AG04449 (cell line): Measurements from ENCODE around the gene ARHGAP33.
"Not testable (repeated sequence)": the region's sequence is repeated elsewhere in the genome, so short reads cannot be mapped to it uniquely, and the experiment has no call there.

Experiments
- CTCF ChIA-PET: fragments of 350-600 bp; formaldehyde crosslinking; extraction: SDS; loops from one replicate; lab custom pipeline; 2021; ENCODE audit warnings: antibody characterized with exemption; lab: Yijun Ruan, JAX
- POLR2A ChIA-PET: fragments of 400-600, 350-600 bp; formaldehyde crosslinking; extraction: SDS; loops from one replicate; lab custom pipeline; 2020; ENCODE audit warnings: antibody characterized with exemption, inconsistent platforms; lab: Yijun Ruan, JAX
- DNase-seq: peaks from one replicate; pipeline ENCODE4 v3.0.0-alpha.2; 2010; ENCODE audit warnings: low read depth, low spot score
- H3K4me3 ChIP-seq: 2 replicates; pipeline ENCODE4 v1.5.1; 2011; ENCODE audit warnings: low read depth, mild to moderate bottlenecking, control low read depth, low read length
- TF ChIP-seq, protein P1 (sequence below): IDR thresholded peaks from one replicate; pipeline ENCODE4 v1.5.1; 2011; ENCODE audit warnings: mild to moderate bottlenecking, moderate library complexity, low read length, control low read depth, inconsistent platforms; ENCODE audit not compliant: insufficient read depth; ENCODE audit errors: missing control alignments

ARHGAP33 gene

DNA sequence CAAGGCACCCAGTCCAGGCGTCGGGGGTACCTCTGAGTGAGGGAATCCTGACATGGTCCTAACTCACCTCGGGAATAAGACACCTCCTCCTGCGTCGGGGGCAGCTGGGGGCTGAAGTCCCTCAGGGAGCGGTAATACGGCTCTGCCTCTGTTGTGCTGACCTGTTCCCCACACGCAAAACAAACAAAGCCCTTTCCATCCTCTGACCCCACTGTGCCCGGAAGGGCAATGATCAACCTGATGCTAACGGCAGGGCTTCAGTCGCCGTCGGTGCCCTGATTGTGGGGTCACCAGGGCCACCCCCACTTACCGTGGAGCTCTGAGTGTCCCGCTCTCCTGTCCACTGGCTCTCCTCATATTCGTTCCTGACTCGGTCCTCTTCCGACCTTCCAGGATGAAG lies 55.6 kb downstream of the ARHGAP33 start:
- POLR2A ChIA-PET, result no interaction called here

DNA sequence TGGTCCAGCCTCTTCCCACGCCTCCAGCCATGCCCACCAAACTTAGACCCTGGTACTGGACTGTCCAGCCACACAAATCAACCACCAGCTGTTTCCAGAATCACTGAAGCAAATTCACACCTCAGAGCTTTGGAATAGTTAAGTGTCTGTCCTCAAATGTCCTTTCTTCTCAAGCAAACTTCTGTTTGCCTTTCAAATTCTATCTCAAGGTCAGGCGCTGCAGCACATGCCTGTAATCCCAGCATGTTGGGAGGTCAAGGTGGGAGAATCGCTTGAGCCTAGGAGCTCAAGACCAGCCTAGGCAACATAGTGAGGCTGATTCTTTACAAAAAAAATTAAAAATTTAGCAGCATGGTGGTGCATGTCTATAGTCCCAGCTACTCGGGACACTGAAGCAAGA lies 56.7 kb downstream of the ARHGAP33 start:
- ChIA-PET CTCF (no interaction called here), POLR2A (no interaction called here)
- DNase-seq, result no peak
- TF ChIP-seq, protein P1, sequence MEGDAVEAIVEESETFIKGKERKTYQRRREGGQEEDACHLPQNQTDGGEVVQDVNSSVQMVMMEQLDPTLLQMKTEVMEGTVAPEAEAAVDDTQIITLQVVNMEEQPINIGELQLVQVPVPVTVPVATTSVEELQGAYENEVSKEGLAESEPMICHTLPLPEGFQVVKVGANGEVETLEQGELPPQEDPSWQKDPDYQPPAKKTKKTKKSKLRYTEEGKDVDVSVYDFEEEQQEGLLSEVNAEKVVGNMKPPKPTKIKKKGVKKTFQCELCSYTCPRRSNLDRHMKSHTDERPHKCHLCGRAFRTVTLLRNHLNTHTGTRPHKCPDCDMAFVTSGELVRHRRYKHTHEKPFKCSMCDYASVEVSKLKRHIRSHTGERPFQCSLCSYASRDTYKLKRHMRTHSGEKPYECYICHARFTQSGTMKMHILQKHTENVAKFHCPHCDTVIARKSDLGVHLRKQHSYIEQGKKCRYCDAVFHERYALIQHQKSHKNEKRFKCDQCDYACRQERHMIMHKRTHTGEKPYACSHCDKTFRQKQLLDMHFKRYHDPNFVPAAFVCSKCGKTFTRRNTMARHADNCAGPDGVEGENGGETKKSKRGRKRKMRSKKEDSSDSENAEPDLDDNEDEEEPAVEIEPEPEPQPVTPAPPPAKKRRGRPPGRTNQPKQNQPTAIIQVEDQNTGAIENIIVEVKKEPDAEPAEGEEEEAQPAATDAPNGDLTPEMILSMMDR, result no peak
- no peak overlapping the region for H3K4me3 ChIP-seq

More for the DNA sequence above, 55.6 kb downstream of the ARHGAP33 start:
- TF ChIP-seq, protein P1, result no peak
- no peak for DNase-seq
- CTCF ChIA-PET, result no interaction called here
- no peak overlapping the region for H3K4me3 ChIP-seq

DNA sequence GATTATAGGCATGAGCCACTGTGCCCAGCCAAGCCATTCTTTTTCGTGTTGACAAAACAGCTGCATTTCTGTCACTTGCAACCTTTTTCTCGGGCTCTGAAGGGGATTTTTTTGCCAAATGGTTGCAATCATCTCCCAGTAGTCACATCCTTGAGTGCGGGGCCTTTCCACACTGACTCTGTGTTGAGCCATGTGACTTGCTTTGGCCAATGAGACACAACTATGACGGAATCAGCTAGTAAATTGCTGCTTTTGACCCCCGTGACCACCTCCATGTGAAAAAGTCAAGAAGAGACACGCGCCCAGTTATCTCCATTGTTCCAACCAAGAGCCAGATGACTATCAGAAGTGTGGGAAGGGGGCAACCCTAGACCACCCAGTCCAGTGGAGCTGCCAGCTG lies 58.6 kb downstream of the ARHGAP33 start:
- CTCF ChIA-PET, result interaction anchor here (0.7 to 1.3 kb wide), 2 partner anchors 97 to 116 kb away, joined by 4 to 5 read pairs; no protein-coding TSS in a partner anchor
- POLR2A ChIA-PET, result no interaction called here

DNA sequence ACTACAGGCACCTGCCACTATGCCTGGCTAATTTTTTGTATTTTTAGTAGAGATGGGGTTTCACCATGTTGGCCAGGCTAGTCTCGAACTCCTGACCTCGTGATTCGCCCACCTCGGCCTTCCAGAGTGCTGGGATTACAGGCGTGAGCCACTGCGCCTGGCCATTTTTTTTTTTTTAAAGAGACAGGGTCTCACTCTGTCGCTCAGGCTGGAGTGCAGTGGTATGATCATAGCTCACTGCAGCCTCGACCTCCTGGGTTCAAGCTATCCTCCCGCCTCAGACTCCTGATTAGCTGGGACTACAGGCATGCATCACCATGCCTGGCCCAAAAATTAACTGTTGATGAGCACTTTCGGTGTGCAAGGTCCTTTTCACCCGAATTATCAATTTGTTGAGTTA lies 60.7 kb downstream of the ARHGAP33 start:
- POLR2A ChIA-PET, DNase-seq, CTCF ChIA-PET, H3K4me3 ChIP-seq: not testable (repeated sequence)

More for the DNA sequence above, 58.6 kb downstream of the ARHGAP33 start:
- TF ChIP-seq, protein P1, result no peak
- no peak for DNase-seq
- H3K4me3 ChIP-seq, result no peak overlapping the region
